RWPE1 (cell line): Measurements from ENCODE around the gene CCN6.

Experiments
- CTCF ChIA-PET: fragments of 350-600 bp; sonication (Branson Sonifier 250); formaldehyde crosslinking; extraction: SDS; loops from one replicate; lab custom pipeline; 2021; lab: Yijun Ruan, JAX
- POLR2A ChIA-PET: fragments of 400-600 bp; formaldehyde crosslinking; extraction: SDS; loops from one replicate; lab custom pipeline; 2020; ENCODE audit warnings: antibody characterized with exemption; ENCODE audit not compliant: low non-redundant PET; lab: Yijun Ruan, JAX
- DNase-seq: peaks from one replicate; pipeline ENCODE4 v3.0.0; 2012; ENCODE audit warnings: low spot score
- H3K27ac ChIP-seq: fragments of 450-650 bp; 2 replicates; pipeline ENCODE4 v1.5.1; 2017
- CTCF ChIP-seq: fragments of 450-650 bp; conservative IDR thresholded peaks from 2 replicates; pipeline ENCODE4 v1.5.1; 2017; ENCODE audit warnings: low read depth, mild to moderate bottlenecking

The CCN6 gene

GRCh38 chr6:112054001-112054400, at the start of gene CCN6:
TSS of gene CCN6 (plus strand) at chr6:112054104. CDS start at chr6:112054358, 254 bp downstream.
- no peak within 1 kb of the TSS for H3K27ac ChIP-seq
- POLR2A ChIA-PET, result no interaction called here
- CTCF ChIA-PET, result interaction anchor here (0.6 kb wide), 1 partner anchor 147 kb away, joined by 4 read pairs; no protein-coding TSS in a partner anchor
- no peak for TF ChIP-seq CTCF
- no peak for DNase-seq

- POLR2A ChIA-PET, result no interaction called here
- no peak for TF ChIP-seq CTCF
- DNase-seq, result no peak
- CTCF ChIA-PET, result no interaction called here
- no peak overlapping the region for H3K27ac ChIP-seq
Observed at GRCh38 chr6:112004201-112005012, 49.5 kb upstream of the CCN6 start.

GRCh38 chr6:112005013-112005371, 48.9 kb upstream of the CCN6 start:
- no peak for DNase-seq
- POLR2A ChIA-PET, result no interaction called here
- no peak for TF ChIP-seq CTCF
- CTCF ChIA-PET, result no interaction called here
- no peak overlapping the region for H3K27ac ChIP-seq

GRCh38 chr6:112007254-112007653, 46.6 kb upstream of the CCN6 start:
- TF ChIP-seq CTCF, result no peak
- no peak overlapping the region for H3K27ac ChIP-seq
- DNase-seq, result no peak
- ChIA-PET CTCF (no interaction called here), POLR2A (no interaction called here)

GRCh38 chr6:112007805-112008204, 46.1 kb upstream of the CCN6 start:
- ChIA-PET CTCF (no interaction called here), POLR2A (no interaction called here)
- no peak for DNase-seq
- no peak for TF ChIP-seq CTCF
- no peak overlapping the region for H3K27ac ChIP-seq

GRCh38 chr6:112008482-112008881, 45.4 kb upstream of the CCN6 start:
- ChIA-PET CTCF (interaction anchor here (0.7 kb wide), 1 partner anchor 27 kb away, joined by 3 read pairs; no protein-coding TSS in a partner anchor), POLR2A (no interaction called here)
- no peak for TF ChIP-seq CTCF
- DNase-seq, result no peak
- H3K27ac ChIP-seq, result no peak overlapping the region
